ENCODE measurements around the gene BRME1. TPM values are rescaled to one million over a fixed set of nuclear protein-coding genes. Genes with fewer than 3 reads are reported as not detected.

BRME1 gene
- polyA plus RNA-seq, 1 donor from 2014 or later, result 6.2 TPM

- Histone ChIP-seq H3K9me3 (ENCODE audit: low read length) (no peaks in the 10 kb centered on the region), H3K27me3 (ENCODE audit: insufficient read depth, low read depth, low read length) (no peaks in the 10 kb centered on the region), H3K4me2 (ENCODE audit: low read length) (no peak overlapping the region), H3K9me2 (ENCODE audit: insufficient read depth, low read length) (no peaks in the 10 kb centered on the region), H3K4me3 (ENCODE audit: low read length) (no peak overlapping the region), H3F3A (ENCODE audit: insufficient read depth, low read length, poor library complexity, severe bottlenecking) (no peaks in the 10 kb centered on the region), H3K36me3 (ENCODE audit: insufficient read depth, low read length) (no peaks in the 10 kb centered on the region), H3K79me2 (replicated peaks; ENCODE audit: insufficient read depth, low read length) (no peaks in the 10 kb centered on the region), H4K20me1 (ENCODE audit: insufficient read depth) (no peaks in the 10 kb centered on the region), H3K9ac (ENCODE audit: low read length) (no peak overlapping the region), H2AFZ (ENCODE audit: low read depth, low read length) (no peak overlapping the region), H3K27ac (ENCODE audit: low read length) (no peak overlapping the region)
- TF ChIP-seq TAF1 (IDR thresholded peaks at IDR 0.05; ENCODE audit: low read depth) (no peak), MXI1 (conservative IDR thresholded peaks at IDR 0.05; ENCODE audit: poor library complexity, severe bottlenecking) (no peak), EZH2 (IDR thresholded peaks at IDR 0.05; ENCODE audit: borderline replicate concordance, insufficient read depth, low read length, poor library complexity, severe bottlenecking) (no peak), CTCF (IDR thresholded peaks at IDR 0.05; ENCODE audit: poor library complexity, severe bottlenecking) (no peak), POLR2AphosphoS5 (IDR thresholded peaks at IDR 0.05) (no peak), RAD21 (conservative IDR thresholded peaks at IDR 0.05) (no peak), SMC3 (conservative IDR thresholded peaks at IDR 0.05; ENCODE audit: poor library complexity) (no peak), REST (IDR thresholded peaks at IDR 0.05; ENCODE audit: borderline replicate concordance) (no peak), EP300 (conservative IDR thresholded peaks at IDR 0.05; ENCODE audit: poor library complexity, severe bottlenecking) (no peak)
These were observed 27.0 kb upstream of the BRME1 start for GRCh38 chr19:13932911-13933393.

GRCh38 chr19:13932149-13932637 lies 26.3 kb upstream of the BRME1 start:
- no peak overlapping the region for H2AFZ ChIP-seq (ENCODE audit: low read depth, low read length)
- TF ChIP-seq POLR2AphosphoS5 (IDR thresholded peaks at IDR 0.05) (no peak), CTCF (IDR thresholded peaks at IDR 0.05; ENCODE audit: poor library complexity, severe bottlenecking) (no peak), REST (IDR thresholded peaks at IDR 0.05; ENCODE audit: borderline replicate concordance) (no peak), SMC3 (conservative IDR thresholded peaks at IDR 0.05; ENCODE audit: poor library complexity) (no peak), TAF1 (IDR thresholded peaks at IDR 0.05; ENCODE audit: low read depth) (no peak), RAD21 (conservative IDR thresholded peaks at IDR 0.05) (no peak), EZH2 (IDR thresholded peaks at IDR 0.05; ENCODE audit: borderline replicate concordance, insufficient read depth, low read length, poor library complexity, severe bottlenecking) (no peak), MXI1 (conservative IDR thresholded peaks at IDR 0.05; ENCODE audit: poor library complexity, severe bottlenecking) (no peak), EP300 (conservative IDR thresholded peaks at IDR 0.05; ENCODE audit: poor library complexity, severe bottlenecking) (no peak)
- H3K27ac ChIP-seq (ENCODE audit: low read length), result no peak overlapping the region
- H3K4me2 ChIP-seq (ENCODE audit: low read length), result no peak overlapping the region
- H3F3A ChIP-seq (ENCODE audit: insufficient read depth, low read length, poor library complexity, severe bottlenecking), result no peaks in the 10 kb centered on the region
- no peaks in the 10 kb centered on the region for H3K9me3 ChIP-seq (ENCODE audit: low read length)
- no peak overlapping the region for H3K9ac ChIP-seq (ENCODE audit: low read length)
- no peaks in the 10 kb centered on the region for H3K27me3 ChIP-seq (ENCODE audit: insufficient read depth, low read depth, low read length)
- H3K79me2 ChIP-seq (replicated peaks; ENCODE audit: insufficient read depth, low read length), result no peaks in the 10 kb centered on the region
- no peak overlapping the region for H3K4me3 ChIP-seq (ENCODE audit: low read length)
- H3K36me3 ChIP-seq (ENCODE audit: insufficient read depth, low read length), result no peaks in the 10 kb centered on the region
- H3K9me2 ChIP-seq (ENCODE audit: insufficient read depth, low read length), result no peaks in the 10 kb centered on the region
- no peaks in the 10 kb centered on the region for H4K20me1 ChIP-seq (ENCODE audit: insufficient read depth)
